ENCODE measurements around the gene MAFG.

Gene MAFG

GRCh38 chr17:81940538-81941483, 13.3 kb upstream of the MAFG start:
- ATAC-seq, result no peak
- TF ChIP-seq, protein P1, sequence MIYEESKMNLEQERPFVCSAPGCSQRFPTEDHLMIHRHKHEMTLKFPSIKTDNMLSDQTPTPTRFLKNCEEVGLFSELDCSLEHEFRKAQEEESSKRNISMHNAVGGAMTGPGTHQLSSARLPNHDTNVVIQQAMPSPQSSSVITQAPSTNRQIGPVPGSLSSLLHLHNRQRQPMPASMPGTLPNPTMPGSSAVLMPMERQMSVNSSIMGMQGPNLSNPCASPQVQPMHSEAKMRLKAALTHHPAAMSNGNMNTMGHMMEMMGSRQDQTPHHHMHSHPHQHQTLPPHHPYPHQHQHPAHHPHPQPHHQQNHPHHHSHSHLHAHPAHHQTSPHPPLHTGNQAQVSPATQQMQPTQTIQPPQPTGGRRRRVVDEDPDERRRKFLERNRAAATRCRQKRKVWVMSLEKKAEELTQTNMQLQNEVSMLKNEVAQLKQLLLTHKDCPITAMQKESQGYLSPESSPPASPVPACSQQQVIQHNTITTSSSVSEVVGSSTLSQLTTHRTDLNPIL (CRISPR knock-in tag; IDR thresholded peaks at IDR 0.05; ENCODE audit: low read depth), result no peak
- TF ChIP-seq ARNTL (CRISPR knock-in tag; IDR thresholded peaks at IDR 0.05; ENCODE audit: borderline replicate concordance, low read depth) (no peak), GLIS3 (CRISPR knock-in tag; IDR thresholded peaks at IDR 0.05) (no peak)

DNA sequence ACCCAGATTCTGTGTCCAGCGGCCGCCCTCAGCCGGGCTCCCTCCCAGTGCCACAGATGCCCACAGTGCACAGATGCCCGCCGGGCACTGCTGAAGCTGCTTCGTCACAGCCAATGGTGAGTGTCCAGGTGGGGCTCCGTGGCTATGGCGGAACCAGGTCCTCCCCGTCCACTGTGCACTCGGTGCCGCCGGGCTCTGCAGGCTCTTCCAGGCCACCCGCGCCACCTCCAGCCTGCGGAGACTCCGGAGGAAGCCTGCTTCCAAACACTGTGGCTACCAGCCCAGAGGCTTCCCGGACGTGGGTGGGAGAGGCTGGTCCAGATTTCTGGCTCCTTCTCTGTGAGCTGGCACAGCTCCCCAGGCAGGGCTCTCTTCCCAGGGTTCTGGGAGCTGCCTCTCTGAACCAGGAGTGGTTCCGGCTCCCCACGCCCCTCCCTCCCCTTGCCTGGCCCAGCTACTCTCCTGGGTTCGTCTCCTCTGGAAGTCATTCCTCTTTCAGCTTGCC, 12.4 kb upstream of the MAFG start:
- TF ChIP-seq, protein P2, sequence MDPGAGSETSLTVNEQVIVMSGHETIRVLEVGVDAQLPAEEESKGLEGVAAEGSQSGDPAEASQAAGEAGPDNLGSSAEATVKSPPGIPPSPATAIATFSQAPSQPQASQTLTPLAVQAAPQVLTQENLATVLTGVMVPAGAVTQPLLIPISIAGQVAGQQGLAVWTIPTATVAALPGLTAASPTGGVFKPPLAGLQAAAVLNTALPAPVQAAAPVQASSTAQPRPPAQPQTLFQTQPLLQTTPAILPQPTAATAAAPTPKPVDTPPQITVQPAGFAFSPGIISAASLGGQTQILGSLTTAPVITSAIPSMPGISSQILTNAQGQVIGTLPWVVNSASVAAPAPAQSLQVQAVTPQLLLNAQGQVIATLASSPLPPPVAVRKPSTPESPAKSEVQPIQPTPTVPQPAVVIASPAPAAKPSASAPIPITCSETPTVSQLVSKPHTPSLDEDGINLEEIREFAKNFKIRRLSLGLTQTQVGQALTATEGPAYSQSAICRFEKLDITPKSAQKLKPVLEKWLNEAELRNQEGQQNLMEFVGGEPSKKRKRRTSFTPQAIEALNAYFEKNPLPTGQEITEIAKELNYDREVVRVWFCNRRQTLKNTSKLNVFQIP (CRISPR knock-in tag; IDR thresholded peaks at IDR 0.05; ENCODE audit: borderline replicate concordance, low read depth), result no peak
- TF ChIP-seq, protein P3, sequence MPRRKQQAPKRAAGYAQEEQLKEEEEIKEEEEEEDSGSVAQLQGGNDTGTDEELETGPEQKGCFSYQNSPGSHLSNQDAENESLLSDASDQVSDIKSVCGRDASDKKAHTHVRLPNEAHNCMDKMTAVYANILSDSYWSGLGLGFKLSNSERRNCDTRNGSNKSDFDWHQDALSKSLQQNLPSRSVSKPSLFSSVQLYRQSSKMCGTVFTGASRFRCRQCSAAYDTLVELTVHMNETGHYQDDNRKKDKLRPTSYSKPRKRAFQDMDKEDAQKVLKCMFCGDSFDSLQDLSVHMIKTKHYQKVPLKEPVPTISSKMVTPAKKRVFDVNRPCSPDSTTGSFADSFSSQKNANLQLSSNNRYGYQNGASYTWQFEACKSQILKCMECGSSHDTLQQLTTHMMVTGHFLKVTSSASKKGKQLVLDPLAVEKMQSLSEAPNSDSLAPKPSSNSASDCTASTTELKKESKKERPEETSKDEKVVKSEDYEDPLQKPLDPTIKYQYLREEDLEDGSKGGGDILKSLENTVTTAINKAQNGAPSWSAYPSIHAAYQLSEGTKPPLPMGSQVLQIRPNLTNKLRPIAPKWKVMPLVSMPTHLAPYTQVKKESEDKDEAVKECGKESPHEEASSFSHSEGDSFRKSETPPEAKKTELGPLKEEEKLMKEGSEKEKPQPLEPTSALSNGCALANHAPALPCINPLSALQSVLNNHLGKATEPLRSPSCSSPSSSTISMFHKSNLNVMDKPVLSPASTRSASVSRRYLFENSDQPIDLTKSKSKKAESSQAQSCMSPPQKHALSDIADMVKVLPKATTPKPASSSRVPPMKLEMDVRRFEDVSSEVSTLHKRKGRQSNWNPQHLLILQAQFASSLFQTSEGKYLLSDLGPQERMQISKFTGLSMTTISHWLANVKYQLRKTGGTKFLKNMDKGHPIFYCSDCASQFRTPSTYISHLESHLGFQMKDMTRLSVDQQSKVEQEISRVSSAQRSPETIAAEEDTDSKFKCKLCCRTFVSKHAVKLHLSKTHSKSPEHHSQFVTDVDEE (CRISPR knock-in tag; IDR thresholded peaks at IDR 0.05), result no peak
- TF ChIP-seq, protein P1 (CRISPR knock-in tag; IDR thresholded peaks at IDR 0.05; ENCODE audit: low read depth), result no peak
- TF ChIP-seq ISL1 (CRISPR knock-in tag; IDR thresholded peaks at IDR 0.05) (no peak), ZNF8 (CRISPR knock-in tag; IDR thresholded peaks at IDR 0.05) (no peak), CSDC2 (CRISPR knock-in tag; IDR thresholded peaks at IDR 0.05) (no peak), SNAI2 (CRISPR knock-in tag; IDR thresholded peaks at IDR 0.05) (no peak), PPARA (CRISPR knock-in tag; IDR thresholded peaks at IDR 0.05; ENCODE audit: borderline replicate concordance) (no peak), TCF4 (CRISPR knock-in tag; IDR thresholded peaks at IDR 0.05; ENCODE audit: borderline replicate concordance) (no peak), BACH2 (CRISPR knock-in tag; IDR thresholded peaks at IDR 0.05; ENCODE audit: borderline replicate concordance) (no peak)
- ATAC-seq, result no peak

DNA sequence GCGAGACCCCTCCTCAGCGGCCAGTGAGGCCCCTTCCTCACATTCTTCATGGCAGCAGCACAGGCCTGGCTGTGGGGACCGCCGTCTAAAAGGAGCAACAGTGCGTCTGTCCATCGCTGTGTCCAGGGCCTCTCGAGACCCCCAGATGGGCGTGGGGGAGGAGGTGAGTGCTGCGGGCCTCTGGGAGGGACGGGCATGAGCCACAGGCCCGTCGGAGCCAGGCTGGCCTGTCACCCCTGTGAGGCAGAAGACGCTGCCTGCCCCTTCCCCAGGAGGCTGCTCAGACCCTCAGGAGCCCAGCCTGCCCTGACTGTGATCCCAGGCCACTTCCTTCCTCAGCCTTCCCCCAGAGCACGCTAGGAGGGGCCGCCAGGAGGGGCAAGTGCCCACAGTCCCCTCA, 11.7 kb upstream of the MAFG start:
- ATAC-seq, result no peak
- no peak for TF ChIP-seq SNAI2 (CRISPR knock-in tag; IDR thresholded peaks at IDR 0.05)
- TF ChIP-seq, protein P1 (CRISPR knock-in tag; IDR thresholded peaks at IDR 0.05; ENCODE audit: low read depth), result no peak
- no peak for TF ChIP-seq OSR1 (CRISPR knock-in tag; IDR thresholded peaks at IDR 0.05)
- no peak for TF ChIP-seq TCF4 (CRISPR knock-in tag; IDR thresholded peaks at IDR 0.05; ENCODE audit: borderline replicate concordance)
- no peak for TF ChIP-seq ZFP3 (CRISPR knock-in tag; IDR thresholded peaks at IDR 0.05)
- no peak for TF ChIP-seq ZC3H10 (CRISPR knock-in tag; IDR thresholded peaks at IDR 0.05)
- no peak for TF ChIP-seq TOX (CRISPR knock-in tag; IDR thresholded peaks at IDR 0.05; ENCODE audit: borderline replicate concordance)
- TF ChIP-seq CSDC2 (CRISPR knock-in tag; IDR thresholded peaks at IDR 0.05), result no peak
- TF ChIP-seq, protein P3 (CRISPR knock-in tag; IDR thresholded peaks at IDR 0.05), result no peak
- no peak for TF ChIP-seq CSRNP3 (CRISPR knock-in tag; IDR thresholded peaks at IDR 0.05)
- TF ChIP-seq ZNF565 (CRISPR knock-in tag; conservative IDR thresholded peaks at IDR 0.05; ENCODE audit: low read depth), result no peak
- no peak for TF ChIP-seq PATZ1 (CRISPR knock-in tag; IDR thresholded peaks at IDR 0.05; ENCODE audit: borderline replicate concordance)
- no peak for TF ChIP-seq GLIS3 (CRISPR knock-in tag; IDR thresholded peaks at IDR 0.05)
- no peak for TF ChIP-seq ZNF8 (CRISPR knock-in tag; IDR thresholded peaks at IDR 0.05)
- TF ChIP-seq ISL1 (CRISPR knock-in tag; IDR thresholded peaks at IDR 0.05), result no peak
